NB4 (cell line): Measurements from ENCODE around the gene SCAI.

ENCODE experiments used
- DNase-seq: peaks from one replicate; pipeline ENCODE4 v3.0.0; 2010; ENCODE audit warnings: low read depth
- H3K4me3 ChIP-seq: one replicate; pipeline ENCODE4 v1.5.1; 2011; ENCODE audit warnings: mild to moderate bottlenecking, low read depth, low read length, moderate library complexity
- MYC ChIP-seq: IDR thresholded peaks from 2 replicates; pipeline ENCODE4 v1.6.1; 2011; ENCODE audit warnings: low read depth, low read length
- POLR2A ChIP-seq: IDR thresholded peaks from 2 replicates; pipeline ENCODE4 v1.6.1; 2011; ENCODE audit warnings: mild to moderate bottlenecking; ENCODE audit not compliant: insufficient read length; ENCODE audit errors: extremely low read depth
- TF ChIP-seq, protein P1 (sequence below): IDR thresholded peaks from 2 replicates; pipeline ENCODE4 v1.6.1; 2011; ENCODE audit warnings: low read depth, low read length
- TF ChIP-seq, protein P2 (sequence below): IDR thresholded peaks from one replicate; pipeline ENCODE4 v1.5.1; 2012; ENCODE audit warnings: low read depth, low read length

SCAI gene

DNA sequence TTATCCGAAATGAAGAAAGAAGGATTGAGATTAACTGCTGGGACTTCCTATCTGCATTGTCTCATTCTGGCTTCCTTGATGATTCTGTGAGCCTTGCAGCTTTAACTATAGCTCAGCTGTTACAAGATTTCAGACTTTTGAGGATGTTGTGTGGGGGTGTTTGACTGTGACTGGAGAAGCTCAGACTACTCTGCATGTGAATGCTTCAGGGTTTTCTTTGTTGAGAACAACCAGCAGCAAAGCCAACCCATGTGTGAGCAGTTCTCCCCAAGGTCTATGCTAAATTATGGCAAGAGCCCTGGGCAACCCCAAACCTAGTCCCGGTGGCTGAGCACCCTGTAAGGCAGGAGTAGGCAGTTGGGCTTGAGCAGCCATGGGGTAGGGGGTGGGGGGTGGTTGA, 8.4 kb upstream of the SCAI start:
- H3K4me3 ChIP-seq: no peak overlapping the region
- TF ChIP-seq, protein P1, sequence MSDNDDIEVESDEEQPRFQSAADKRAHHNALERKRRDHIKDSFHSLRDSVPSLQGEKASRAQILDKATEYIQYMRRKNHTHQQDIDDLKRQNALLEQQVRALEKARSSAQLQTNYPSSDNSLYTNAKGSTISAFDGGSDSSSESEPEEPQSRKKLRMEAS: no peak
- TF ChIP-seq POLR2A (no peak), MYC (no peak)
- TF ChIP-seq, protein P2, sequence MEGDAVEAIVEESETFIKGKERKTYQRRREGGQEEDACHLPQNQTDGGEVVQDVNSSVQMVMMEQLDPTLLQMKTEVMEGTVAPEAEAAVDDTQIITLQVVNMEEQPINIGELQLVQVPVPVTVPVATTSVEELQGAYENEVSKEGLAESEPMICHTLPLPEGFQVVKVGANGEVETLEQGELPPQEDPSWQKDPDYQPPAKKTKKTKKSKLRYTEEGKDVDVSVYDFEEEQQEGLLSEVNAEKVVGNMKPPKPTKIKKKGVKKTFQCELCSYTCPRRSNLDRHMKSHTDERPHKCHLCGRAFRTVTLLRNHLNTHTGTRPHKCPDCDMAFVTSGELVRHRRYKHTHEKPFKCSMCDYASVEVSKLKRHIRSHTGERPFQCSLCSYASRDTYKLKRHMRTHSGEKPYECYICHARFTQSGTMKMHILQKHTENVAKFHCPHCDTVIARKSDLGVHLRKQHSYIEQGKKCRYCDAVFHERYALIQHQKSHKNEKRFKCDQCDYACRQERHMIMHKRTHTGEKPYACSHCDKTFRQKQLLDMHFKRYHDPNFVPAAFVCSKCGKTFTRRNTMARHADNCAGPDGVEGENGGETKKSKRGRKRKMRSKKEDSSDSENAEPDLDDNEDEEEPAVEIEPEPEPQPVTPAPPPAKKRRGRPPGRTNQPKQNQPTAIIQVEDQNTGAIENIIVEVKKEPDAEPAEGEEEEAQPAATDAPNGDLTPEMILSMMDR: no peak
- DNase-seq: no peak

DNA sequence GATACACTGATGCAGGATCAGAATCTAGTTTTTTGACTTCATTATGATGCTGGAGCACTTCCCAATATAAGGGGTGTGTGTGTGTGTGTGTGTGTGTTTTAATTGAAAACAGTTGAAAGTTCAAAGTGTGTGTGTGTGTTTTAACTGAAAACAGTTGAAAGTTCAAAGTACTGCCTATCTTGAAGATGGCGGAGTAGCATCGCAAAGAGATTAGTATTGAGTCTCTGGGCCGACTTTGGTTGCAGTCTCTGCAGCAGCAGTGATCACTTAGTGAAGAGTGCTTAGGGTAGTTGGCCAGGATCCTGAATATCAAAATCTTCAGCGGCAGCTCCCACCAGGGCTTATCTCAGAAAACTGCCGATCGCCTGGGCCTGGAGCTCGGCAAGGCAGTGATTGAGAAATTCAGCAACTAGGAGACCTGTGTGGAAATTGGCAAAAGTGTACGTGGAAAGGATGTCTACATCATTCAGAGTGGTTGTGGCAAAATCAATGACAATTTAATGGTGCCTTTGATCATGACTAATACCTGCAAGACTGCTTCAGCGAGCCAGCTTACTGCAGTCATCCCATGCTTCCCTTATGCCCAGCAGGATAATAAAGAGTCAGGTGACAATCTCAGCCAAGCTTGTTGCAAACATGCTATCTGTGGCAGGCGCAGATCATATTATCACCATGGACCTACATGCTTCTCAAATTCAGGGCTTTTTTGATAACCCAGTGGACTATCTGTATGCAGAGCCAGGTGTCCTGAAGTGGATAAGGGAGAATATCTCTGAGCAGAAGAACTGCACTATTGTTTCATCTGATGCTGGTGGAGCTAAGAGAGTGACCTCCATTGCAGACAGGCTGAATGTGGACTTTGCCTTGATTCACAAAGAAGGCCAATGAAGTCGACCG, 7.3 kb upstream of the SCAI start:
- H3K4me3 ChIP-seq: no peak overlapping the region
- TF ChIP-seq POLR2A (no peak), MYC (no peak)
- TF ChIP-seq, protein P1: no peak
- TF ChIP-seq, protein P2: no peak
- no peak for DNase-seq

DNA sequence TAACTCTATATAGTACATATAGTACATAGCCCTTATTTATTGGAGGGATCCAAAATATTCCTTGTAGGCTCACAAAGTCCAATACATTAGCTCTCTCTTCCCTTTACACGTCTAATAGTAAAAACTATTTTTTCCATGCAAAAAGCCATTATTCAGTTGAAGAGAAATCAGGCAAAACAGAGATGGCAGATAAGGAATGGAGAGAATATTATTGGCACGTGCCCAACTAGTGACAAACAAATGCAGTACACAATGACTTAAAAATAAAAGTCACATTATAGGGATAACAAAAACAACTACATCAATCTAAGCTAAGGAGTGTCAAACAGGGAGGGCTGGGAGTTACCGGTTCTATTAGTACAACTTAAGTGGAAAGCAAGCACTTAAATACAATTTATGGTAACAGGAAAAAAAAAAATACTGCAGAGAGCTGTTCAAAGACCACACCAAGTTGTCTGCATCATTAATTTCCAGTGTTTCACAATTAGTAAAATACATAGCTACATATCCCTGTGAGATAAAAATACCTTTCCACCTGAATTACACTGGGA, 4.1 kb upstream of the SCAI start:
- TF ChIP-seq, protein P2: no peak
- TF ChIP-seq MYC (no peak), POLR2A (no peak)
- TF ChIP-seq, protein P1: no peak
- DNase-seq: no peak
- H3K4me3 ChIP-seq: no peak overlapping the region

DNA sequence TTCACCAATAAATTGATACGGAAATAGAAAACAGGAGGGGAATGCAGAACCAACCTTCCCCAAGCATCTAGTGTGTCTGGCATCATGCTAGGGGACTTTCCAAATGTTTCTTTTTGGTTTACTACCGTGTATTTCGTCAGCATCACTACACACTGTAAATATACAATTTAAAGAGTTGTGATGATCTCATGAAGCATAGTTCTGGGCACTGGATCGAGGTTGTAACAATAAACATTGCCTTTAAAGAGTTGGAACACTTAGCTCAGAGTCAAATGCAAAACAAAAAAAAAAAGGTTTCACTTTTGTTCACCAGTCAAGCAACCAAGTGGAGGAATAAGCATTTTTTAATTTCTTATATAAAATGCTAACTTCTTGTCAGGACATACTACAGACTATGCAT, 2.9 kb upstream of the SCAI start:
- H3K4me3 ChIP-seq: no peak overlapping the region
- TF ChIP-seq, protein P2: no peak
- TF ChIP-seq POLR2A (no peak), MYC (no peak)
- TF ChIP-seq, protein P1: no peak
- DNase-seq: no peak

DNA sequence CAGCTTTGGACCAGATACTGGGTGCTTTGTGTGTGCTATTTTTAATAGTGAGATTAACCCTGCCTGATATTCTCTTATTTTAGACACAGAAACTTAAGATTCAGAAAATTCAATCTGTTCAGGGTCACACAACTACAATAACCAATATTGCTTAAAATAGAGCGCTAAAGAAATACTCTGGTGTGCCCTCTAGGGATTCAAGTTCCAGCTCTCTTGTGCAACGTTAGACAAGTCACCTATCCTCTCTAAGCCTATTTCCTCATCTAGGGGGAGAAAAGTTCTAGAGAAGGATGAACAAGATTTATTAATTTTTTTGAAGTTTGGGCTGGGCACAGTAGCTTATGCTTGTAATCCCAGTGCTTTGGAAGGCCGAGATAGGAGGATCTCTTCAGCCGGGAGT, 2.1 kb upstream of the SCAI start:
- peak; percentile 65 for DNase-seq
- TF ChIP-seq, protein P1: no peak
- no peak for TF ChIP-seq MYC
- no peak overlapping the region for H3K4me3 ChIP-seq

DNA sequence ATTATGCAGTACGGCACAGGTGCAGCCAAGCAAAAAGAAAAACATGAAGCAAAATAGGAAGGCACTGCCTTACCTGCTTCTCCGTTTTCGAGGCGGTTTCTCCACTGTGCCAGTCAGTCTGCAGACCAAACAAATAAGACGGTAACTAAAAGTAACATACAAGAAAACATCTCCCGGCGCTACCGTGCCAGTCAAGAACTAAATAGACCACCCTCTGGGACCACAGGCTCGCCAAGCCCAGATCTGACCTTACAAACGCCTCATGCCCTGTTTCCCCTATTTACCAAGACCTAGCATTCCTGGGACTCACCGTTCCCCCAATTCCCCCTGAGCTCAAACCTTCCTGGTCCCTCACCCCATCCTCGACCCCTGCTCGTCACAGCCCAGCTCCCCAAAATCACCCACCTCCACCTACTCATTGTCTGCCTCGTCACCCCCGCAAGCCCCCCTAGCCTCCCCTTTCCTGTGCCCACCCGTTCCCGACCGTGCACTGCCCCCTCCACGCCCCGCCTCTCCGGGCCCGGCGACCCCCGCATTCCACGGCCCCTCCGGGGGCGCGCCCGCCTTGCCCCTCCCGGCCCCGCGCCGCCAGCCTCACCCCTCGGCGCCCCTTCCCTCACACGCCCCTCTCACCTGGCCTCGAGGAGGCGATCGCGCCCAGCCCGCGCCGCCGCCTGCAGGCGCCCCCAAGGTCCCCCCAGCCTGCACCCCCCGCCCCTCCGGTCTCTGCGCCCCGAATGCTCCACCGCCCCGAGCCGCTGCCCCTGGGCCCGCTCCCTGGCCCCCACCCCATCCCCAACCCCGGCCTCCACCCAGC, 560 bp downstream of the SCAI start:
- DNase-seq: peak; percentile 29
- TF ChIP-seq MYC (no peak), POLR2A (no peak)
- TF ChIP-seq, protein P2: no peak
- TF ChIP-seq, protein P1: no peak
- H3K4me3 ChIP-seq: peak overlapping the region; percentile 71
